Panc1 (cell line): ENCODE measurements around the gene LY86. TPM values are rescaled to one million over a fixed set of nuclear protein-coding genes. Genes with fewer than 3 reads are reported as not detected.

Experiments used
- ATAC-seq: fragments of 200-7000 bp; cut with Tn5 transposase; 2 replicates; pipeline ENCODE4 v1.9.1; 2020; ENCODE audit warnings: mild to moderate bottlenecking, moderate library complexity
- BruUV-seq: library from RNA; stranded (reverse); fragments of 400-500 nt; replicated peaks from 2 replicates; lab custom pipeline; 2021; lab: Mats Ljungman, UMichigan
- CTCF ChIA-PET: fragments of 300-600 bp; sonication (Branson Sonifier 250); formaldehyde crosslinking; loops from one replicate; lab custom pipeline; 2022; ENCODE audit warnings: antibody characterized with exemption; lab: Charles Lee
- POLR2A ChIA-PET: fragments of 300-600 bp; sonication (Branson Sonifier 250); formaldehyde crosslinking; loops from one replicate; lab custom pipeline; 2022; ENCODE audit warnings: antibody characterized with exemption; lab: Charles Lee
- DNase-seq: peaks from one replicate; pipeline ENCODE4 v3.0.0-alpha.2; 2010; ENCODE audit warnings: low read depth, low spot score
- H3K27ac ChIP-seq: 2 replicates; pipeline ENCODE4 v1.5.1; 2011; ENCODE audit warnings: mild to moderate bottlenecking, low read length, inconsistent platforms
- H3K27me3 ChIP-seq: fragments of 200-500 bp; sonication (Bioruptor generic); 2 replicates; pipeline ENCODE4 v1.6.0; 2014; ENCODE audit warnings: low read length, inconsistent platforms; ENCODE audit not compliant: control insufficient read depth, insufficient read depth
- H3K36me3 ChIP-seq: fragments of 200-500 bp; sonication (Bioruptor generic); 2 replicates; pipeline ENCODE4 v1.5.1; 2014; ENCODE audit warnings: inconsistent platforms, mild to moderate bottlenecking, low read length, moderate library complexity; ENCODE audit not compliant: control insufficient read depth, insufficient read depth
- H3K4me1 ChIP-seq: 2 replicates; pipeline ENCODE4 v1.5.1; 2011; ENCODE audit warnings: inconsistent platforms, mild to moderate bottlenecking, low read length, moderate library complexity; ENCODE audit not compliant: control insufficient read depth, insufficient read depth
- H3K4me3 ChIP-seq, 2 experiments: 2 replicates each; pipeline ENCODE4 v1.5.1; 2011 to 2012; ENCODE audit warnings: low read depth in 2 of 2, low read length in 2 of 2, mild to moderate bottlenecking in 2 of 2, inconsistent platforms in 1 of 2, moderate library complexity in 1 of 2
- H3K9me3 ChIP-seq: fragments of 200-500 bp; sonication (Bioruptor generic); 2 replicates; pipeline ENCODE4 v1.5.1; 2014; ENCODE audit warnings: low read depth, mild to moderate bottlenecking, inconsistent platforms, low read length, moderate library complexity; ENCODE audit not compliant: control insufficient read depth, insufficient read depth
- CTCF ChIP-seq: fragments of 450-650 bp; IDR thresholded peaks from 2 replicates; pipeline ENCODE4 v1.5.1; 2017; ENCODE audit warnings: mild to moderate bottlenecking
- POLR2AphosphoS5 ChIP-seq: IDR thresholded peaks from 2 replicates; pipeline ENCODE4 v1.6.1; 2012; ENCODE audit warnings: mild to moderate bottlenecking, low read depth, low read length, moderate library complexity
- REST ChIP-seq, 2 experiments: IDR thresholded peaks; 2 replicates each; pipeline ENCODE4 v1.6.1; 2011 to 2012; ENCODE audit warnings: low read depth in 2 of 2, control low read depth in 1 of 2, low read length in 1 of 2, mild to moderate bottlenecking in 1 of 2, moderate library complexity in 1 of 2; ENCODE audit not compliant: insufficient read depth in 1 of 2
- SIN3A ChIP-seq: IDR thresholded peaks from 2 replicates; pipeline ENCODE4 v1.6.1; 2012; ENCODE audit warnings: low read depth, mild to moderate bottlenecking, low read length, moderate library complexity, borderline replicate concordance; ENCODE audit not compliant: insufficient read depth
- TCF7L2 ChIP-seq: IDR thresholded peaks from 2 replicates; pipeline ENCODE4 v1.6.1; 2011; ENCODE audit warnings: mild to moderate bottlenecking, low read depth, low read length, inconsistent platforms
- in situ Hi-C: cut with HindIII; loops from 2 replicates; pipeline ENCODE4 v1.10.0; 2016; ENCODE audit warnings: low sequenced_read_pairs, low pct_unique_long_range_greater_than_20kb
- intact Hi-C: fragments of 100-400 bp; cut with micrococcal nuclease; formaldehyde crosslinking; loops from one replicate; pipeline ENCODE4 v1.10.0; 2022; ENCODE audit not compliant: unreplicated experiment
- total RNA-seq: library from RNA; stranded (reverse); gene quantifications from one replicate; pipeline ENCODE4 v1.2.1, GENCODE V29; 2021; ENCODE audit not compliant: unreplicated experiment

Gene LY86
- total RNA-seq, 1 experiment from 2014 or later = not detected

- intact Hi-C loops (loop anchor here (5.0 kb wide), 1 partner anchor 564 kb away; no protein-coding TSS in a partner anchor), in situ Hi-C loops (no loop called here)
- H3K27ac ChIP-seq = no peak overlapping the region
- ATAC-seq (peak; percentile 67; the same call in 1 of the 2 replicates), DNase-seq (no peak)
- H3K27me3 ChIP-seq = no peaks in the 10 kb centered on the region
- no peaks in the 10 kb centered on the region for H3K36me3 ChIP-seq
- POLR2A ChIA-PET = no interaction called here
- H3K4me3 ChIP-seq = no peak overlapping the region
- TF ChIP-seq REST (IDR thresholded peaks at IDR 0.05; ENCODE audit: insufficient read depth in 1 of 2, low read depth in 2 of 2, low read length in 1 of 2) (no peak), SIN3A (no peak), POLR2AphosphoS5 (no peak), CTCF (no peak), TCF7L2 (no peak)
- H3K4me1 ChIP-seq = peaks cover 3% of the 10 kb centered on the region; the same call in 1 of the 2 replicates
- CTCF ChIA-PET = no interaction called here
- no TSS peak for BruUV-seq
- no peaks in the 10 kb centered on the region for H3K9me3 ChIP-seq
Measured at GRCh38 chr6:6678185-6678671, 89.7 kb downstream of the LY86 start.

GRCh38 chr6:6678811-6679210, 90.3 kb downstream of the LY86 start:
- BruUV-seq = no TSS peak
- DNase-seq = no peak
- POLR2A ChIA-PET = no interaction called here
- Histone ChIP-seq H3K4me1 (peaks cover 3% of the 10 kb centered on the region; the same call in 1 of the 2 replicates), H3K27me3 (no peaks in the 10 kb centered on the region; the same call in 1 of the 2 replicates), H3K36me3 (no peaks in the 10 kb centered on the region), H3K27ac (no peak overlapping the region), H3K4me3 (no peak overlapping the region), H3K9me3 (no peaks in the 10 kb centered on the region)
- no peak for ATAC-seq
- in situ Hi-C loops (no loop called here), intact Hi-C loops (loop anchor here (5.0 kb wide), 1 partner anchor 563 kb away; no protein-coding TSS in a partner anchor)
- no peak for TF ChIP-seq SIN3A
- no peak for TF ChIP-seq POLR2AphosphoS5
- TF ChIP-seq TCF7L2 = no peak
- no peak for TF ChIP-seq CTCF
- TF ChIP-seq REST (IDR thresholded peaks at IDR 0.05; ENCODE audit: insufficient read depth in 1 of 2, low read depth in 2 of 2, low read length in 1 of 2) = no peak
- CTCF ChIA-PET = no interaction called here
